ENCODE results near the gene HNRNPF.
"Not testable (repeated sequence)": the region's sequence is repeated elsewhere in the genome, so short reads cannot be mapped to it uniquely, and the experiment has no call there.

HNRNPF gene

GRCh38 chr10:43402176-43402575 is 6.8 kb downstream of the HNRNPF start:
- no peaks in the 10 kb centered on the region for H3K27me3 ChIP-seq (ENCODE audit: control insufficient read depth, insufficient read depth, low read length)
- no peak overlapping the region for H3K4me3 ChIP-seq (ENCODE audit: low read length)
- H3K9ac ChIP-seq (ENCODE audit: low read length) = peak overlapping the region; percentile 29
- no peaks in the 10 kb centered on the region for H3K9me3 ChIP-seq (ENCODE audit: control insufficient read depth, low read length)
- H3K4me1 ChIP-seq (ENCODE audit: control insufficient read depth, insufficient read depth, low read length) = peaks cover 67% of the 10 kb centered on the region
- H3K36me3 ChIP-seq (ENCODE audit: control insufficient read depth, insufficient read depth, low read length) = no peaks in the 10 kb centered on the region

GRCh38 chr10:43401627-43402026 is 7.4 kb downstream of the HNRNPF start:
- Histone ChIP-seq H3K9ac (ENCODE audit: low read length) (peak overlapping the region; percentile 29), H3K4me3 (ENCODE audit: low read length) (no peak overlapping the region), H3K36me3 (ENCODE audit: control insufficient read depth, insufficient read depth, low read length) (no peaks in the 10 kb centered on the region), H3K4me1 (ENCODE audit: control insufficient read depth, insufficient read depth, low read length) (peaks cover 67% of the 10 kb centered on the region), H3K9me3 (ENCODE audit: control insufficient read depth, low read length) (no peaks in the 10 kb centered on the region), H3K27me3 (ENCODE audit: control insufficient read depth, insufficient read depth, low read length) (no peaks in the 10 kb centered on the region)

GRCh38 chr10:43399320-43400310 is 9.4 kb downstream of the HNRNPF start:
- H3K4me3 ChIP-seq (ENCODE audit: low read length) = no peak overlapping the region
- no peak overlapping the region for H3K9ac ChIP-seq (ENCODE audit: low read length)
- H3K36me3 ChIP-seq (ENCODE audit: control insufficient read depth, insufficient read depth, low read length) = no peaks in the 10 kb centered on the region
- no peaks in the 10 kb centered on the region for H3K9me3 ChIP-seq (ENCODE audit: control insufficient read depth, low read length)
- peaks cover 57% of the 10 kb centered on the region for H3K4me1 ChIP-seq (ENCODE audit: control insufficient read depth, insufficient read depth, low read length)
- no peaks in the 10 kb centered on the region for H3K27me3 ChIP-seq (ENCODE audit: control insufficient read depth, insufficient read depth, low read length)

- Histone ChIP-seq H3K4me3 (ENCODE audit: low read length) (no peak overlapping the region), H3K4me1 (ENCODE audit: control insufficient read depth, insufficient read depth, low read length) (peaks cover 57% of the 10 kb centered on the region), H3K36me3 (ENCODE audit: control insufficient read depth, insufficient read depth, low read length) (peaks cover 6% of the 10 kb centered on the region), H3K9ac (ENCODE audit: low read length) (peak overlapping the region; percentile 71), H3K27me3 (ENCODE audit: control insufficient read depth, insufficient read depth, low read length) (no peaks in the 10 kb centered on the region), H3K9me3 (ENCODE audit: control insufficient read depth, low read length) (no peaks in the 10 kb centered on the region)
Measured at GRCh38 chr10:43398939-43399319, 10.1 kb downstream of the HNRNPF start.

GRCh38 chr10:43396928-43397624 is 11.9 kb downstream of the HNRNPF start:
- peaks cover 51% of the 10 kb centered on the region for H3K4me1 ChIP-seq (ENCODE audit: control insufficient read depth, insufficient read depth, low read length)
- no peaks in the 10 kb centered on the region for H3K27me3 ChIP-seq (ENCODE audit: control insufficient read depth, insufficient read depth, low read length)
- no peaks in the 10 kb centered on the region for H3K9me3 ChIP-seq (ENCODE audit: control insufficient read depth, low read length)
- peak overlapping the region; percentile 71 for H3K9ac ChIP-seq (ENCODE audit: low read length)
- H3K36me3 ChIP-seq (ENCODE audit: control insufficient read depth, insufficient read depth, low read length) = peaks cover 6% of the 10 kb centered on the region
- peak overlapping the region; percentile 15 for H3K4me3 ChIP-seq (ENCODE audit: low read length)

- H3K27me3 ChIP-seq (ENCODE audit: control insufficient read depth, insufficient read depth, low read length) = no peaks in the 10 kb centered on the region
- H3K9ac ChIP-seq (ENCODE audit: low read length) = peak overlapping the region; percentile 93
- H3K9me3 ChIP-seq (ENCODE audit: control insufficient read depth, low read length) = no peaks in the 10 kb centered on the region
- peak overlapping the region; percentile 64 for H3K4me3 ChIP-seq (ENCODE audit: low read length)
- H3K4me1 ChIP-seq (ENCODE audit: control insufficient read depth, insufficient read depth, low read length) = peaks cover 50% of the 10 kb centered on the region
- peaks cover 11% of the 10 kb centered on the region for H3K36me3 ChIP-seq (ENCODE audit: control insufficient read depth, insufficient read depth, low read length)
Measured at GRCh38 chr10:43396061-43396927, 12.7 kb downstream of the HNRNPF start.

GRCh38 chr10:43395571-43396060 is 13.4 kb downstream of the HNRNPF start:
- H3K36me3 ChIP-seq (ENCODE audit: control insufficient read depth, insufficient read depth, low read length) = peaks cover 13% of the 10 kb centered on the region
- H3K4me3 ChIP-seq (ENCODE audit: low read length) = peak overlapping the region; percentile 64
- H3K27me3 ChIP-seq (ENCODE audit: control insufficient read depth, insufficient read depth, low read length) = no peaks in the 10 kb centered on the region
- H3K9ac ChIP-seq (ENCODE audit: low read length) = peak overlapping the region; percentile 93
- H3K4me1 ChIP-seq (ENCODE audit: control insufficient read depth, insufficient read depth, low read length) = peaks cover 53% of the 10 kb centered on the region
- no peaks in the 10 kb centered on the region for H3K9me3 ChIP-seq (ENCODE audit: control insufficient read depth, low read length)

GRCh38 chr10:43394868-43395267 is 14.1 kb downstream of the HNRNPF start:
- Histone ChIP-seq H3K27me3 (ENCODE audit: control insufficient read depth, insufficient read depth, low read length) (no peaks in the 10 kb centered on the region), H3K4me3 (ENCODE audit: low read length) (no peak overlapping the region), H3K36me3 (ENCODE audit: control insufficient read depth, insufficient read depth, low read length) (peaks cover 20% of the 10 kb centered on the region), H3K9me3 (ENCODE audit: control insufficient read depth, low read length) (no peaks in the 10 kb centered on the region), H3K4me1 (ENCODE audit: control insufficient read depth, insufficient read depth, low read length) (peaks cover 56% of the 10 kb centered on the region), H3K9ac (ENCODE audit: low read length) (peak overlapping the region; percentile 26)

- H3K36me3 ChIP-seq (ENCODE audit: control insufficient read depth, insufficient read depth, low read length) = peaks cover 25% of the 10 kb centered on the region
- H3K4me1 ChIP-seq (ENCODE audit: control insufficient read depth, insufficient read depth, low read length) = peaks cover 49% of the 10 kb centered on the region
- no peaks in the 10 kb centered on the region for H3K9me3 ChIP-seq (ENCODE audit: control insufficient read depth, low read length)
- no peaks in the 10 kb centered on the region for H3K27me3 ChIP-seq (ENCODE audit: control insufficient read depth, insufficient read depth, low read length)
- H3K9ac ChIP-seq (ENCODE audit: low read length) = no peak overlapping the region
- no peak overlapping the region for H3K4me3 ChIP-seq (ENCODE audit: low read length)
Measured at GRCh38 chr10:43393606-43394360, 15.2 kb downstream of the HNRNPF start.

GRCh38 chr10:43393186-43393585 is 15.8 kb downstream of the HNRNPF start:
- H3K9me3 ChIP-seq (ENCODE audit: control insufficient read depth, low read length); H3K4me3 ChIP-seq (ENCODE audit: low read length); H3K27me3 ChIP-seq (ENCODE audit: control insufficient read depth, insufficient read depth, low read length); H3K9ac ChIP-seq (ENCODE audit: low read length): not testable (repeated sequence)
- H3K36me3 ChIP-seq (ENCODE audit: control insufficient read depth, insufficient read depth, low read length) = peaks cover 29% of the 10 kb centered on the region
- peaks cover 43% of the 10 kb centered on the region for H3K4me1 ChIP-seq (ENCODE audit: control insufficient read depth, insufficient read depth, low read length)

- H3K4me3 ChIP-seq (ENCODE audit: low read length) = no peak overlapping the region
- H3K27me3 ChIP-seq (ENCODE audit: control insufficient read depth, insufficient read depth, low read length) = no peaks in the 10 kb centered on the region
- H3K9ac ChIP-seq (ENCODE audit: low read length) = no peak overlapping the region
- no peaks in the 10 kb centered on the region for H3K9me3 ChIP-seq (ENCODE audit: control insufficient read depth, low read length)
- H3K4me1 ChIP-seq (ENCODE audit: control insufficient read depth, insufficient read depth, low read length) = peaks cover 38% of the 10 kb centered on the region
- peaks cover 31% of the 10 kb centered on the region for H3K36me3 ChIP-seq (ENCODE audit: control insufficient read depth, insufficient read depth, low read length)
Measured at GRCh38 chr10:43392748-43393147, 16.2 kb downstream of the HNRNPF start.

All from mucosa of stomach (tissue), 1 donor.